OCI-LY3 (cell line): Measurements from ENCODE around the gene NSL1.

Experiments
- H2AFZ ChIP-seq: fragments of 200-600, 300-600 bp; shearing (Covaris generic); 2 replicates; pipeline ENCODE4 v1.6.0; 2014; ENCODE audit warnings: antibody characterized with exemption, low read depth, low read length
- H3K27ac ChIP-seq: fragments of 200-600, 300-600 bp; sonication (generic); 2 replicates; pipeline ENCODE4 v1.5.1; 2014; ENCODE audit warnings: mild to moderate bottlenecking, low read length, moderate library complexity, mixed read lengths
- H3K27me3 ChIP-seq: fragments of 200-600, 300-600 bp; sonication (generic); 2 replicates; pipeline ENCODE4 v1.6.1; 2014; ENCODE audit warnings: low read depth, low read length, mixed read lengths
- H3K36me3 ChIP-seq: fragments of 200-600, 300-600 bp; sonication (generic); replicated peaks from 2 replicates; pipeline ENCODE3; 2014; ENCODE audit warnings: low read depth, low read length, mixed read lengths
- H3K4me1 ChIP-seq: fragments of 300-600, 200-600 bp; sonication (generic); 2 replicates; pipeline ENCODE4 v1.6.1; 2014; ENCODE audit warnings: low read length, mixed read lengths
- H3K4me2 ChIP-seq: fragments of 200-600, 300-600 bp; sonication (generic); 2 replicates; pipeline ENCODE4 v1.6.1; 2014; ENCODE audit warnings: low read length, mixed read lengths
- H3K4me3 ChIP-seq: fragments of 300-600, 200-600 bp; sonication (generic); 2 replicates; pipeline ENCODE4 v1.5.1; 2014; ENCODE audit warnings: antibody characterized with exemption, mild to moderate bottlenecking, low read length, moderate library complexity
- H3K79me2 ChIP-seq: fragments of 300-600, 200-600 bp; shearing (Covaris generic); 2 replicates; pipeline ENCODE4 v1.6.1; 2014; ENCODE audit warnings: mild to moderate bottlenecking, low read length, mixed read lengths
- H3K9ac ChIP-seq: fragments of 300-600, 200-600 bp; shearing (Covaris generic); 2 replicates; pipeline ENCODE4 v1.6.0; 2014; ENCODE audit warnings: mild to moderate bottlenecking, low read length, moderate library complexity
- H3K9me3 ChIP-seq: fragments of 200-600, 300-600 bp; shearing (Covaris generic); 2 replicates; pipeline ENCODE4 v1.6.1; 2014; ENCODE audit warnings: low read length, mixed read lengths; ENCODE audit not compliant: insufficient read depth
- H4K20me1 ChIP-seq: fragments of 200-600, 300-600 bp; sonication (generic); 2 replicates; pipeline ENCODE4 v1.6.1; 2016; ENCODE audit warnings: low read length, mixed read lengths; ENCODE audit not compliant: insufficient read depth
- EZH2phosphoT487 ChIP-seq: fragments of 200-600 bp; shearing (Covaris generic); IDR thresholded peaks from 2 replicates; pipeline ENCODE4 v1.6.1; 2018; ENCODE audit warnings: antibody characterized with exemption, mixed run types, low read depth
- TF ChIP-seq, protein P1 (sequence below): fragments of 200-600, 300-600 bp; sonication (generic); IDR thresholded peaks from 2 replicates; pipeline ENCODE4 v1.5.1; 2014; ENCODE audit warnings: antibody characterized with exemption, low read length, low read depth

Gene NSL1

GRCh38 chr1:212702672-212703071, 88.9 kb downstream of the NSL1 start:
- no peak overlapping the region for H3K4me3 ChIP-seq
- peaks cover 15% of the 10 kb centered on the region for H3K27me3 ChIP-seq
- no peak for TF ChIP-seq EZH2phosphoT487
- TF ChIP-seq, protein P1, sequence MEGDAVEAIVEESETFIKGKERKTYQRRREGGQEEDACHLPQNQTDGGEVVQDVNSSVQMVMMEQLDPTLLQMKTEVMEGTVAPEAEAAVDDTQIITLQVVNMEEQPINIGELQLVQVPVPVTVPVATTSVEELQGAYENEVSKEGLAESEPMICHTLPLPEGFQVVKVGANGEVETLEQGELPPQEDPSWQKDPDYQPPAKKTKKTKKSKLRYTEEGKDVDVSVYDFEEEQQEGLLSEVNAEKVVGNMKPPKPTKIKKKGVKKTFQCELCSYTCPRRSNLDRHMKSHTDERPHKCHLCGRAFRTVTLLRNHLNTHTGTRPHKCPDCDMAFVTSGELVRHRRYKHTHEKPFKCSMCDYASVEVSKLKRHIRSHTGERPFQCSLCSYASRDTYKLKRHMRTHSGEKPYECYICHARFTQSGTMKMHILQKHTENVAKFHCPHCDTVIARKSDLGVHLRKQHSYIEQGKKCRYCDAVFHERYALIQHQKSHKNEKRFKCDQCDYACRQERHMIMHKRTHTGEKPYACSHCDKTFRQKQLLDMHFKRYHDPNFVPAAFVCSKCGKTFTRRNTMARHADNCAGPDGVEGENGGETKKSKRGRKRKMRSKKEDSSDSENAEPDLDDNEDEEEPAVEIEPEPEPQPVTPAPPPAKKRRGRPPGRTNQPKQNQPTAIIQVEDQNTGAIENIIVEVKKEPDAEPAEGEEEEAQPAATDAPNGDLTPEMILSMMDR: no peak
- peaks cover 10% of the 10 kb centered on the region for H3K79me2 ChIP-seq
- H3K4me1 ChIP-seq: peaks cover 21% of the 10 kb centered on the region
- H2AFZ ChIP-seq: no peak overlapping the region
- H3K27ac ChIP-seq: no peak overlapping the region
- H3K9ac ChIP-seq: no peak overlapping the region
- no peaks in the 10 kb centered on the region for H3K9me3 ChIP-seq
- no peaks in the 10 kb centered on the region for H3K36me3 ChIP-seq
- no peak overlapping the region for H3K4me2 ChIP-seq
- no peaks in the 10 kb centered on the region for H4K20me1 ChIP-seq

DNA sequence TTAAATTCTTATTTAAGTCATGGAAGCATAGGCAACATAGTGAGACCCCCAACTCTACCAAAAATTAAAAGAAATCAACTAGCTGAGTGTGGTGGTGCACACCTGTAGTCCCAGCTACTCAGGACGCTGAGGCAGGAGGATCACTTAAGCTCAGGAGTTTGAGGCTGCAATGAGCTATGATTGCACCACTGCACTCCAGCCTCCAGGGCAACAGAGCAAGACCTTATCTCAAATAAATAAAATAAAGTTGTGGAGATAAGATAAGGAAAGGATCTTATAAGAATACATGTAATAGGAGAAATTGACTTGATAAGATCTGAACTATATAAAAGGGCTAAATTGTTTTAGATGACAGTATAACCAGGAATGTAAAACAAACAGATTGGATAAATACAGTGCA, 89.7 kb downstream of the NSL1 start:
- H2AFZ ChIP-seq: no peak overlapping the region
- H3K27ac ChIP-seq: no peak overlapping the region
- no peak overlapping the region for H3K9ac ChIP-seq
- H3K4me1 ChIP-seq: peaks cover 28% of the 10 kb centered on the region
- H4K20me1 ChIP-seq: no peaks in the 10 kb centered on the region
- H3K4me3 ChIP-seq: no peak overlapping the region
- no peak overlapping the region for H3K4me2 ChIP-seq
- peaks cover 18% of the 10 kb centered on the region for H3K79me2 ChIP-seq
- H3K27me3 ChIP-seq: peaks cover 15% of the 10 kb centered on the region
- TF ChIP-seq, protein P1: no peak
- no peak for TF ChIP-seq EZH2phosphoT487
- H3K9me3 ChIP-seq: no peaks in the 10 kb centered on the region
- no peaks in the 10 kb centered on the region for H3K36me3 ChIP-seq

DNA sequence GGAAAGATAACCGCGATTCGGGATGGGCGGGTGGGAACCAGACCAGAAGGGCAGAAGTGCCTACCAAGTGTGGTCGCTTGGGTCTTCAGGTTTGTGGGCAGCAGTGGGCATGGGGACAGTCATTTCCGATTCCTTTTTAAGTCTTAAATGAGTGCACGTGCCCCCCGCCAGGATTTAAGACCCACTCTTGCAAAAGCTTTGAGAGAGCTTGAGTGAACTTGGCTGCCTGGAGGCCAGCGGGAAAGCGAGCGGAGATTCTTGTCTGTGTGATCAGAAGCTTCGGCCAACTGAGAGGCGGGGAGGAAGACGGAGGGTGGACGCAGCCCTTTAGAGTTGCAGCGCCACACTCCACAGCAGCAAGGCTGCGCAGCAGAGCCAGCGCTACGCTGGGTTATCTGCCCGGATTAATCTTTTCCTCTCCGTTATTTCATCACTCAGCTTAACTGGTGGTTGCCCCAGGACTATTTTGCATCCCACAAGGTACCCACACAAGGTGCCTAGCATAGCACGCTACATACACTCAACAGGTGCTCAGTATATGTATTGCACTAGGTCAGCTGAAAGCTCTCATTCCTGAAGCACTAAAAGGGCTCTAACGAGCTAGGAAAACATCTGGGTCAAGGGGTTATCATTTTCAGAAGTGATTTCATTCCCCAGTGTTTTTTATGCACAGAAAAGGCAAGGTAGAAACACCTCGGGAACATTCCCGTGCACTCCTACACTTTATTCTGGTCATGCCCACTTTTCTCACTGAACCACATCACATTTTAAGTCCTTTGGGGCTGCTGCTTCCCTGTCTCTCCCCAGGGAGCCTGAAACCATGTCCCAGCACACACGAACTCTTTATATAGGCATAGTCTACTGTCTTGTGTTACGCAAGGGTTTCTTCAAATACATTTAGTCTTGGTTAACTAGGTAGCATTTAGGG, 90.4 kb downstream of the NSL1 start:
- peak overlapping the region; percentile 95 for H3K4me3 ChIP-seq
- peaks cover 20% of the 10 kb centered on the region for H3K79me2 ChIP-seq
- peaks cover 15% of the 10 kb centered on the region for H3K27me3 ChIP-seq
- no peak overlapping the region for H3K27ac ChIP-seq
- H3K9me3 ChIP-seq: no peaks in the 10 kb centered on the region
- peaks cover 29% of the 10 kb centered on the region for H3K4me1 ChIP-seq
- H3K9ac ChIP-seq: peak overlapping the region; percentile 73
- no peak for TF ChIP-seq EZH2phosphoT487
- TF ChIP-seq, protein P1: peak; percentile 36
- H2AFZ ChIP-seq: peak overlapping the region; percentile 88; the same call in 1 of the 2 replicates
- H4K20me1 ChIP-seq: no peaks in the 10 kb centered on the region
- peaks cover 3% of the 10 kb centered on the region for H3K36me3 ChIP-seq
- peak overlapping the region; percentile 91 for H3K4me2 ChIP-seq

DNA sequence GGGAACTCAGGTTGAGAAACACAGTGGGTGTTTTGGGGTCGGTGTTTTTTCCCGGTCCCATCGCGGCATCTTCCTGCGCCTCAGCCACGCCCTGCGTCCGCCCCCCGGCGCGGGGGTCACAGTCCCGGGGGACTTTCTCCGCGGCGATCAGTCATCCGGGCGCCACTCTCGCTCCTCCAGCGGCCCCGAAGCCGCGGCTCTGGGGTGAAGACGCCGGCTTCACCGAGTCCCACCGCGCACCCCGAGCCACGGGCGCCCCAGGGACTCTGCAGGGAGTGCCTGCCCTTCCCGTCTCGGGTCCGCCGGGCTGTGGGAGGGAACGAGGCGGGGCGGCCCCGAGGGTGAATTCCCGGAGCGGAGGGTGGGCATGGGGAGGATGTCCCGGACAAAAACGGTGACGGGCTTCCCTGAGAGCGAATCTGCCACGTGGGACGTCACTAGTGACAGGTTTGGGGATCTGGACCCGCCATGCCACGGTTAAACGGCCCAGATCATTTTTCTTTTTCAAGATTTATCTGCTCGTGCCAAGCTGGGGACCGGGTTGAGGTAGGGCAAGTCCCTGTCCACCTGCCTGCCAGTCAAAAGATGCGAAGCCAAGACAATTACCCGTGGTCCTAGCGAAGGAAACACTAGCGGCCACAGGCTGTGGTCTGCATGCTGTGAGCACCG, 91.2 kb downstream of the NSL1 start:
- H4K20me1 ChIP-seq: no peaks in the 10 kb centered on the region
- H3K4me1 ChIP-seq: peaks cover 29% of the 10 kb centered on the region
- H3K9me3 ChIP-seq: no peaks in the 10 kb centered on the region
- H3K27ac ChIP-seq: peak overlapping the region; percentile 42
- peaks cover 15% of the 10 kb centered on the region for H3K27me3 ChIP-seq
- peak overlapping the region; percentile 88 for H2AFZ ChIP-seq
- H3K9ac ChIP-seq: peak overlapping the region; percentile 73
- H3K79me2 ChIP-seq: peaks cover 20% of the 10 kb centered on the region
- peaks cover 10% of the 10 kb centered on the region for H3K36me3 ChIP-seq
- H3K4me3 ChIP-seq: peak overlapping the region; percentile 95
- peak overlapping the region; percentile 91 for H3K4me2 ChIP-seq
- TF ChIP-seq, protein P1: no peak; the same call in 1 of the 2 replicates
- no peak for TF ChIP-seq EZH2phosphoT487
